Measurements from ENCODE around the gene TTLL9. TPM values are rescaled to one million over a fixed set of nuclear protein-coding genes. Genes with fewer than 3 reads are reported as not detected.

Gene TTLL9
- not detected in 2 replicates for total RNA-seq

GRCh38 chr20:31869942-31870725, at the start of gene TTLL9, which contains the start of gene DUSP15:
Gene TTLL9, plus strand, starts transcription at chr20:31870634. Its CDS starts 493 bp downstream, at chr20:31871127.
Gene DUSP15, minus strand, starts transcription at chr20:31870527. Its CDS starts 190 bp downstream, at chr20:31870337.

GRCh38 chr20:31845300-31845863, 25.1 kb upstream of the TTLL9 start, which contains the start of gene FOXS1:
Gene FOXS1, minus strand, starts transcription at chr20:31845604. Its CDS starts 62 bp downstream, at chr20:31845542.

GRCh38 chr20:31951530-31952453, 81.4 kb downstream of the TTLL9 start, which contains the start of gene PDRG1:
Gene PDRG1, minus strand, starts transcription at chr20:31952046. Its CDS starts 85 bp downstream, at chr20:31951961.

GRCh38 chr20:31967830-31968249, 97.4 kb downstream of the TTLL9 start, which contains the start of gene XKR7:
Gene XKR7, plus strand, starts transcription at chr20:31968151. Its CDS starts 25 bp downstream, at chr20:31968176.

Other genes starting within 250 kb of the TTLL9 start
- gene COX4I2, start 232.7 kb upstream of the TTLL9 start, total RNA-seq = not detected in 2 replicates
- gene BCL2L1, start 147.8 kb upstream of the TTLL9 start, total RNA-seq = 44.2 and 62.3 TPM in 2 replicates
- 45.8 and 58.2 TPM in 2 replicates for gene TPX2, start 131.3 kb upstream of the TTLL9 start, total RNA-seq
- gene MYLK2, start 51.3 kb upstream of the TTLL9 start, total RNA-seq = 0.15 and 0.32 TPM in 2 replicates
- not detected in 2 replicates for gene FOXS1, start 25.0 kb upstream of the TTLL9 start, total RNA-seq
- not detected in 2 replicates for gene DUSP15, start 107 bp upstream of the TTLL9 start, total RNA-seq
- gene PDRG1, start 81.4 kb downstream of the TTLL9 start, total RNA-seq = 5.2 and 6.8 TPM in 2 replicates
- gene XKR7, start 97.5 kb downstream of the TTLL9 start, total RNA-seq = not detected in 2 replicates
- 5.5 and 9.1 TPM in 2 replicates for gene CCM2L, start 139.8 kb downstream of the TTLL9 start, total RNA-seq
- gene HCK, start 181.6 kb downstream of the TTLL9 start, total RNA-seq = not detected in 2 replicates
- gene TM9SF4, start 239.1 kb downstream of the TTLL9 start, total RNA-seq = 18.2 and 26.1 TPM in 2 replicates